ENCODE data around the gene MRTFB.

Gene MRTFB

GRCh38 chr16:14092561-14092960 is 21.4 kb downstream of the MRTFB start:
- no peak for TF ChIP-seq CTCF (IDR thresholded peaks at IDR 0.05; ENCODE audit: borderline replicate concordance, control extremely low read depth, extremely low read depth, insufficient read depth, missing control alignments)

GRCh38 chr16:14095883-14096551 is 24.9 kb downstream of the MRTFB start:
- TF ChIP-seq CTCF (IDR thresholded peaks at IDR 0.05; ENCODE audit: borderline replicate concordance, control extremely low read depth, extremely low read depth, insufficient read depth, missing control alignments): no peak
- no peak for DNase-seq (ENCODE audit: low spot score)
- in situ Hi-C loops (cut with MboI; ENCODE audit: low sequenced_read_pairs, unreplicated experiment): no loop called here

More at GRCh38 chr16:14092561-14092960, 21.4 kb downstream of the MRTFB start:
- no peak for DNase-seq (ENCODE audit: low spot score)
- in situ Hi-C loops (cut with MboI; ENCODE audit: low sequenced_read_pairs, unreplicated experiment): no loop called here

- DNase-seq (ENCODE audit: low spot score): no peak
- in situ Hi-C loops (cut with MboI; ENCODE audit: low sequenced_read_pairs, unreplicated experiment): no loop called here
- TF ChIP-seq CTCF (IDR thresholded peaks at IDR 0.05; ENCODE audit: borderline replicate concordance, control extremely low read depth, extremely low read depth, insufficient read depth, missing control alignments): no peak
These were observed 26.3 kb downstream of the MRTFB start for GRCh38 chr16:14097182-14097959.

GRCh38 chr16:14098081-14098480 is 27.0 kb downstream of the MRTFB start:
- no peak for TF ChIP-seq CTCF (IDR thresholded peaks at IDR 0.05; ENCODE audit: borderline replicate concordance, control extremely low read depth, extremely low read depth, insufficient read depth, missing control alignments)
- in situ Hi-C loops (cut with MboI; ENCODE audit: low sequenced_read_pairs, unreplicated experiment): no loop called here
- no peak for DNase-seq (ENCODE audit: low spot score)

GRCh38 chr16:14100825-14101224 is 29.7 kb downstream of the MRTFB start:
- in situ Hi-C loops (cut with MboI; ENCODE audit: low sequenced_read_pairs, unreplicated experiment): no loop called here
- no peak for TF ChIP-seq CTCF (IDR thresholded peaks at IDR 0.05; ENCODE audit: borderline replicate concordance, control extremely low read depth, extremely low read depth, insufficient read depth, missing control alignments)
- DNase-seq (ENCODE audit: low spot score): no peak

GRCh38 chr16:14101415-14101814 is 30.3 kb downstream of the MRTFB start:
- peak; percentile 33 for DNase-seq (ENCODE audit: low spot score)
- in situ Hi-C loops (cut with MboI; ENCODE audit: low sequenced_read_pairs, unreplicated experiment): no loop called here
- no peak for TF ChIP-seq CTCF (IDR thresholded peaks at IDR 0.05; ENCODE audit: borderline replicate concordance, control extremely low read depth, extremely low read depth, insufficient read depth, missing control alignments)
